Measurements from ENCODE around the gene WDR47.
"Not testable (repeated sequence)": the region's sequence is repeated elsewhere in the genome, so short reads cannot be mapped to it uniquely, and the experiment has no call there.

WDR47 gene

DNA sequence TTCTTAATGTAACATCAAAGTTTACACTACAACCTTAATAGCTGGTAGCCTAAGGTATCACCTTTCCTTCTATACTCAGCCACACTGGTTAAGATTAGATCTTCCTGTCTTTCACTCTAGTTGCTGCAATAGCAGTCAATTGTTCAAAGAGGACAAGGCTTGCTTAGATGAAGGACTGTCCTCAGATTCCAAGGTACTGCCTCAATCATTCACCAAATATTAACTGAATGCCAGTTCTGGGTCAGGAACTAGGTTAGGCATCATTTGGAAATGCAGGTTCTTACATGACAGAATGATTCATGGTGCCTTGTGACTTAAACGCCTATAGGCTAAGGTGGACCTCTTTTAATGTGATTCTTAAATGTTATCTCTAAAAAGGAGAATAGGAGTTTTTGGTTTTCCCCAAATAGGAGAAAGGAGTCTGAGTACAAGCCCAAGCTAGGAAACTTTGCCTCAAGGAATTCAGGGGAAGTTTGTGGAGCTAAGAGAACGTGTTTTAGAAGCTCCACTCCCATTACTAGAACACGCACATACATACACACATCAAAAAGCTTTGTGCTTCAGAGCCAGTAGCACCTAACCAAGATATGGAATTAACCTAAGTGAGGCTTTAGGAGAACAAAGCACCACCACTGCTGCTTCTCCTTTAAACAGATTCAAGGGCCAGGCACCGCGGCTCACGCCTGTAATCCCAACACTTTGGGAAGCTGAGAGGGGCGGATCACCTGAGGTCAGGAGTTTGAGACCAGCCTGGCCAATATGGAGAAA is 8.5 kb upstream of the WDR47 start:
- DNase-seq = no peak

DNA sequence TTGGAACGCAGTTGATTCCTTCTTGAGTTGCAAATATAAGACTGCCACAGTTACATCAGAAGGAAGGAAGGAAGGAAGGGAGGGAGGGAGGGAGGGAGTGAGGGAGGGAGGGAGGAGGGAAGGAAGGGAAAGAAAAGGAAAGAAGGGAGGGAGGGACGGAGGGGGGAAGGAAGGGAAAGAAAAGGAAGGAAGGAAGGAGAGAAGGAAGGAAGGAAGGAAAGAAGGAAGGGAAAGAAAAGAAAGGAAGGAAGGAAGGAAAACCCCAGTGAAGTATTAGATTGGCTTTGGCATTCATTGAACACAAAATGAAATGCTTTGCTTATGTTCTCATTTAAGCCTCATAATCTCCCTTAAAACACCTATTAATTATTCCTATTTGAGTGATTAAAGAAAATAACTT is 6.4 kb upstream of the WDR47 start:
- no peak for DNase-seq

DNA sequence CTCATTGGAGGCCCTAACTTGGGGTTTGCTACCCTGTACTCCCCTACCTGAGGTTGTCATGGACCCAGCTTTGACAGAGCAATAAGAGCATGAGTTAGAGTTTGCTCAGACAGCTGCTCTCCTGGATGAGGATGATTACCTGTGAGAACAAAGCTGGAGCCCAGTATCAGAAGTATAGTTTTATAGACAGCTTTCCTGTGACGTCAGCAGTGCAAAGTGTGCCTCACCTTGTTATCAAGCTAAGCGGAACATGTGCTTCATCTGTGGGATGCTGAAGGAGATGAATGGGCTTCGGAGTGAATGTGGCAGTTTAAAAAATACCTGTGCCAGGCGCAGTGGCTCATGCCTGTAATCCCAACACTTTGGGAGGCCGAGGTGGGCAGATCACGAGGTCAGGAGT is 5.4 kb upstream of the WDR47 start:
- DNase-seq = no peak

- DNase-seq = no peak
These were observed 4.8 kb upstream of the WDR47 start for GRCh38 chr1:109046671-109047070.

DNA sequence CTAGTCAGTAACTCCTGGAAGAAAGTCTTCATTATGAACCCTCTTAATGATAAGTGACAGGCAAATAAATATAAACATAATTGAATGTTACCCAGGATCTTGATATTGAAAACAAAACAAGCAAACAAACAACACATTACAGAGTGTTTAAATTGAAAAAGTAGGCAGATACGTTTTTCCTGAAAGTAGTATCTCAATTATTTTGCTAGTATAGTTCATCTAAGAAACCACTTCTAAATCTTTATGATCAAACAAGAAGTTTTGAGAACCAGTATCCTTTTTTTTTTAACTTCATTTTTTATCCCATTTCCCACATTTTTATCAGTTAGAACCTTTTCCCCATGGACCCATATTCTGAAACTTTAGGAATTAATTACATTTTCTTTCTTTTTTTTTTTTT is 3.7 kb upstream of the WDR47 start:
- DNase-seq = no peak

DNA sequence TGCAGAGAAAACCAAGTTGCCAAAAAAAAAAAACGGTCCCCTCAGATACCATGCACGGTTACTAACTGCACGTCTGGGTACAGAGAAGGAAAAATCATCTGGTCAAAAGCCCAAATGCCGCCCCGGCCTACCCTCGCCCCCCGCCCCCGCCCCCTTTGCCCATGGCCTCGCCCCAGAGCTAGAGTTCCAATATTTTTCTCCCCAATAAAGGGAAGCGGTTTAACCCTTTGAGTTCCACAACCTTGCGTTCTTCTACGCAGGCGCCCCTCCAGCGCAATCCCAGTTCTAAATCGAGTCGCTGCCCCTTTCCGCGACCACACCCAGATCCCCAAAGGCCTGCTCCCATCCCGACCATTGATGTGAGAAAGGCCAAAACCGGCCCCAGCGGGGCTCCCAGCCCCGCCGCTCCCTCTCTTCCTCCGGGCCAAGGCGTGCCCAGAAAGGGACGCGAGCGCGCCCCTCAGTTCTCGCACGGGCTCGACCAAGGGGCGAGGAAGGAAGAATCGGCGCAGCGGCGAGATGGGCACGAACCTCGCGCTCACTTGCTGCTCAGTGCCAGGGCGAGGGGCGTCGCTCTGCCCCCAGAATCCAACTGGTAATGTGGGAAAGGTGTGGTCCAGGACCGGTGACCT is 797 bp downstream of the WDR47 start:
- DNase-seq = no peak

- no peak for DNase-seq
These were observed 1.3 kb downstream of the WDR47 start for GRCh38 chr1:109040627-109040988.

- no peak for DNase-seq
These were observed 7.5 kb downstream of the WDR47 start for GRCh38 chr1:109034382-109034781.

- DNase-seq = not testable (repeated sequence)
These were observed 12.4 kb downstream of the WDR47 start for GRCh38 chr1:109029493-109029892.

- no peak for DNase-seq
These were observed 14.1 kb downstream of the WDR47 start for GRCh38 chr1:109027841-109028240.

DNA sequence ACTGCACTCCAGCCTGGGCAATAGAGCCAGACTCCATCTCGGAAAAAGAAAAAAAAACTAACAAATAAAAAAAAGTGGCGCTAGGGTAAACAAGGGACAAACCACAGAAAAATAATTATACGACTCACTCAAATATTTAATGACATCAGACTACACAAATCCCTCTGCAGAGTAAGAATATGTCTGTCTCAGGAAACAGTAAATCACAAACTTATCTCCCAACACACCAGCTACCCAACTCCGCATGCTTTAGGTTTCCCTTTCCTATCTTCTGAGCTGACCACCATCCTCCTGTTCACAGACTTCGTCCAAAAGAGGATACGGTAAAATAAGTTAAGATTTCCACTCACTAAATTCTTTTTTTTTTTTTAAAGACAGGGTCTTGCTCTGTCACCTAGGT is 16.2 kb downstream of the WDR47 start:
- DNase-seq = no peak

DNA sequence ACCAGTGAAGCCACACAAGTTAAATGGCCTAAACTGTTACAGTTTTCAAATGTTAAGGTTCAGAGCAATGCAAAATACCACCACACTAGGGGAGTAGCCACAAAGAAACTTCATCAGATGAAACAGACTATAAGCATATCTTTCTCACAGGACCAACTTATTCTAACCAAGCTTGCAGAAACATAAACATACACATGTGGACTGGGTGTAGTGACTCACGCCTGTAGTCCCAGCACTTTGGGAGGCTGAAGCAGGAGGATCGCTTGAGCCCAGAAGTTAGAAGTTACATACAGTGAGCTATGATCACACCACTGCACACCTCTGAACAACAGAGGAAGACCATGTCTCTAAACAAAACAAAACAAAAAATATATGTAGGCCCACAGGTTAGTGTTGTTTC is 17.3 kb downstream of the WDR47 start:
- DNase-seq = no peak

DNA sequence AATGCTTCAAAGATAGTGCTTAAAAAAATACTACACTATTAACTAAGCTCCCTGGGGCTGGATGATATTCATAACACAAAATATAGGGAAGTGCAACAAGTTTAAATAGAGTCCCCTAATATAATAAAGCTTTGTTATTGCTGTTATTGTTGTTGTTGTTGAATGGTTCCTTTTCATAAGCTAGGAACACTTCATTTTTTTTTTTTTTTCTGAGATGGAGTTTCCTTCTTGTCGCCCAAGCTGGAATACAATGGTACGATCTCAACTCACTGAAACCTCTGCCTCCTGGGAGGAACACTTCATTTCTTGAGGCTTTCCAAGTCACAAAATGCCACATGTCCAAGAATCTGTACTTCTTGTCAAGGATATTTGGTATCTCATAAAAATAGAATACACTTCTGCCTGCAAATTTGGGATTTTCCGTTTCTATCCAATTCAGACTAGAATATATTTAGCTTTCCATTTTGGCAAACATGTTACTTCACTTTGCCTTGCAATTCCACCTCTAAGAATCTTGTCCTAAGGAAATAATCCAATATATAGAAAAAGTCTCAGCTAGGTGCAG is 21.1 kb downstream of the WDR47 start:
- DNase-seq = no peak

GRCh38 chr1:109017719-109018118 is 24.2 kb downstream of the WDR47 start:
- DNase-seq = not testable (repeated sequence)

DNA sequence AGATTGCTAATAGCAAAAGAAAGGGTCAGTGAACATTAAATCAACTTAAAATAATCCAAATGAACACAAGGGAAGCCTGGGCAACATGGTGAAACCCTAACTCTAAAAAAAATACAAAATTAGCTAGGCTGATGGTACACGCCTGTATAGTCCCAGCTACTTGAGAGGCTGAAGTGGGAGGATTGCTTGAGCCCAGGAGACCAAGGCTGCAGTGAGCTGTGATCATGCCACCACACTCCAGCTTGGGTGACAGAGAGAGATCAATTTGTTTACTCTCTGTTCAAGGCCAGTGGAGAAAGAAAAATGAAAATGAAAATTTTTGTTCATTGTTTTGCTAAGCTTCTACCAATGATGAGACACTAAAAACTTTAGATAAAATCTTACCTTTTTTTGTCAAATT is 24.8 kb downstream of the WDR47 start:
- DNase-seq = no peak

- no peak for DNase-seq
These were observed 30.6 kb downstream of the WDR47 start for GRCh38 chr1:109011335-109011734.

DNA sequence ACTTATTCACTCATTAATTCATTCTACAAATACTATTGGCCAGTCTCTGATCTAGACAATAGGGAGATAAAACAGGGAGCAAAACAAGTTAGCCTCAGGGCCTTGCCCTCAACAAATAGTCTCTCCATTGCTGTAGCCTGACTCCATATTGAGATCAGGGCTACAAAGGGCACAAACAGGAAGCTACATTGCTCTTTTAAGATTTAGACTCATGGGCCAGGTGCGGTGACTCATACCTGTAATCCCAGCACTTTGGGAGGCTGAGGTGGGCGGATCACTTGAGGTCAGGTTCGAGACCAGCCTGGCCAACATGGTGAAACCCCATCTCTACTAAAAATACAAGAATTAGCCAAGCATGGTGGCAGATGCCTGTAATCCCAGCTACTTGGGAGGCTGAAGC is 45.3 kb downstream of the WDR47 start:
- not testable (repeated sequence) for DNase-seq

DNA sequence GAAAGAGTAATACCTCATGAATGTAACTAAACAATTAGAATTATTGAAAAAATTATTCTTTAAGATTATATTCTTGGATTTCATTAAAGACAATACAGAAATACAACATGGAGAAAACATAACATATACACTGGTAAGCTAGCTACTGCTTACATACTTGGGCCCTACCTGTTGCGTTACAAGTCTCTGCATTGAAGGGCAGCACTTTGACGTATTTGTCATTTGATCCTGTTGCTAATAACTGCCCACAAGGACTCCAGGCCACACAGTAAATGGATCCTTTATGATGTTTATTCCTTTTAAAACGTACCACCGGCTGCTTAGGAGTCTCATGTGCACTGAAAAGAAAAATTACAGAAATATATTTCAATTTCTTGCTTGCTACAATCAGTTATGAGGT is 58.8 kb downstream of the WDR47 start:
- DNase-seq = no peak

GRCh38 chr1:108976658-108977057 is 65.2 kb downstream of the WDR47 start:
- DNase-seq = no peak

GRCh38 chr1:108972951-108973350 is 69.0 kb downstream of the WDR47 start:
- DNase-seq = no peak

DNA sequence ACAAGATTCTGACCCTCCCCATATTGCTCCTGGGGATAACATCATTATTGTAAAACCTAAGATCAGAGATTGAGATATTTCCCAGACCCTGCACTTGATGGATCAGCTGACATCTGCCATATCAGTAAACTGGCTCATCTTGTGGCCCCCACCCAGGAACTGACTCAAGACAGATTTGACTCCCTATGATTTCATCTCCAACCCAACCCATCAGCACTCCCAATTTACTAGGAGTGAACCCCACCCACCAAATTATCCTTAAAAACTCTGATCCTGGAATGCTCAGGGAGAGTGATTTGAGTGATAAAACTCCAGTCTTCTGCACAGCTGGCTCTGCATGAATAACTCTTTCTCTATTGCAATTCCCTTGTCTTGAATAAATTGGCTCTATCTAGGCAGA is 72.6 kb downstream of the WDR47 start:
- no peak for DNase-seq

DNA sequence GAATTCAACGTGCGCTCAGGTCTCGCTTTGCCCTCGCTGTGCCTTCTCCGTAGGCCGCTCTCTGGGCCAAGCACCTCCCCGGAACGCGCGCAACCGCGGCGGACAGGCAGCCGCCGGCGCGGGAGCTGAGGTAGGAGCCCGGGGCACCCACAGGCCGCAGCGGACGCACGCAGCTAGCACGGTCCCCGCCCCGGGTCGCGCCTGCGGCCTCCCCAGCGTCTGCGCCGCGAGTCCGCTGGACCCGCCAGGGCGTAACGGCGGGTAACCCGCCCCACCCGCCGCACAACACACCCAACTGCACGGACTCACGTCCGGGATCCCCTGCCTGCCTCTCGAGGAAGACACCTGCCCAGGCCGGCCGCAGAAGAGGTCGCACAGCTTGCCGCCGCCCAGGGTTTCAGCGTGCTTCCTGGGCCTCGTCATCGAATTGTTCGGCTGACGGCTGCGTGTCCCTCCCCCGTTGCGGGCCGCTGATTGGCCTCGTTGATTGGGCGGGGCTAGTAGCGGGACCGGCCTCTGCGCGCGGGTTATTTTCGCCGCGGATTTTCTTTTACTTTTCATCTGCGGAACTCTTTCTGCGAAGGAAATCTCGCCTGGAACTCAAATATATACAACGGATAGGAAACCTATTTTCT is 78.7 kb downstream of the WDR47 start, which contains the start of gene CLCC1:
Gene CLCC1 (minus strand): TSS at position 433 of the 635 bp plus-strand sequence. CDS start 13,047 bp downstream, outside the sequence.
- DNase-seq = peak; percentile 93

DNA sequence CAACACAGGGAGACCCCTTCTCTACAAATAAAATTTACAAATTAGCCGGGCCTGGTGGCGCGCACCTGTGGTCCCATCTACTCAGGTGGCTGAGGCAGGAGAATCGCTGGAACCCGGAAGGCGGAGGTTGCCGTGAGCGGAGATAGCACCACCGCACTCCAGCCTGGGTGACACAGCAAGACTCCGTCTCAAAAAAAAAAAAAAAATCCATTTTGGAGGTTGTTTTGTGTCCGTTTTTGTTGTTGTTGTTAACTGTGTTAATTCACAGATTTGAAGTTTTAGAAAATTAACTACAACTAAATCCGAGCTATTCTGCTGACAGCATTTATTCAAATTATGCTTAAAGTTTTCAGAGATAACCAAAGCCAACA is 79.2 kb downstream of the WDR47 start:
- peak; percentile 42 for DNase-seq

Data from CD4-positive, alpha-beta T cell treated with Interleukin-21 for 1 hour (primary cell).